Right forelimb (tissue), 1 donor: Measurements from ENCODE around the gene VSNL1.

Experiments
- DNase-seq: peaks from one replicate; pipeline ENCODE4 v3.0.0-alpha.2; 2018

Gene VSNL1

GRCh38 chr2:17648581-17648980 is 108.1 kb downstream of the VSNL1 start:
- no peak for DNase-seq

DNA sequence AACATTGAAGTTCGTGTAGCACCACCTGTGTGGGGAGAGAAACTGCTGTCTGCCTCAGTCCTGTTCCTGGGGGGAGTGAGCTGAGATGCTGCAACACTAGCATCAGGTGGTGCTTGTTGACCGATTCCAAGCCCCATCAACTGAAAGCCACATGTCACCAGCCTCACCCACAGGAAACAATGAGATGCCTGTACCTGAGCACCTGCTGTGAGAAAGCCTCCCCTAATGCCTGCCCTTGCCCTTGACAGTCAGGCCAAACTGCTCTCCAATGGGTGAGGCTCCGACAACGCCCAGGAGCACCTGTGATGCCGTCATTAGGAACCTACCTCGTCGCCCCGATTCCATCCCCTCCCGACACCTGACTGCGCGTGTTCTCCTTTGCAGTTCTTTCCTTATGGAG is 108.5 kb downstream of the VSNL1 start:
- DNase-seq, result no peak

- no peak for DNase-seq
These were observed 112.3 kb downstream of the VSNL1 start for GRCh38 chr2:17652681-17653394.

DNA sequence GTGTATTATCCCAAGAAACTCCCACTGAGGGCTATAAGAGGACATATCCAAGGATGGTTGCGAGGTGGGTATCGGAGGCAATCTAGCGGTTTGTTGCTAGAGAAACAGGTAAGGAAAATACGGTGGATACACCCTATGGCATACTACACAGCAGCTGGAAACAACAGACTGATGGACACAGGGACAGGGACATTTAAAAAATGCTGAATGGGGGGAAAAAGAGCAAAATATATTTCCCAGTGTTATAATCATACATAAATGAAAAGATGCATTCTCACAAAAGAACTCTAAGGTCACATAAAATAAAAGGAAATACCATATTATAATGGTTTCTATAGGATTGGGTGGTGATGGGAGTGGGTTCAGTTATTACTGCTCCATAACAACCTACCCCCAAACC is 117.3 kb downstream of the VSNL1 start:
- DNase-seq, result no peak

DNA sequence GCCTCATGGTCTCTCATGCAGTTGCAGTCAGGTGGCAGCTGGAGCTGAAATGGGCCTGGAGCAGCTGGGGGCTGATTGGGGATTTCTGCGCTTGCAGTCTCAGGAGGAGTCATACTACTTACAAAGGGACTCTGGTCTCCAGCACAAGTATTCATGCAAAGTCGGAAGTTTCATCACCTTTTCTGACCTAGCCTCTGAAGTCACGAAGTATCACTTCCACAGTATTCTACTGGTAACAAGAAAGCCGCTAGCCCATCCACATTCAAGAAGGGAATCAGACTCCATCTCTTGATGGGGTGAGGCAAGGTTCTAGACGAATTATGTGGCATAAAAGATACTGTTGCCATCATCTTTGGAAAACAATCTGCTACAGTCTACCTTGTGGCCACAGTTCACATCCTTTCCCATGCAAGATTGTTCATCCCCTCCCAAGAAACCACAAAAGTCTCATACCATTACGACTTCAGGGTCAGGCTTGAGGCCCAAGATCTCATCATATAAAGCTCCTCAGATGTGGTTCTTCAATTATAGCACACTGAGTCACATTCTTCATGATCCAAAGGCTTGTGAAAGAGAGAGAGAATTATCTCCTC is 117.9 kb downstream of the VSNL1 start:
- no peak for DNase-seq

GRCh38 chr2:17660219-17660618 is 119.7 kb downstream of the VSNL1 start:
- no peak for DNase-seq

GRCh38 chr2:17661460-17661859 is 121.0 kb downstream of the VSNL1 start:
- DNase-seq, result no peak

DNA sequence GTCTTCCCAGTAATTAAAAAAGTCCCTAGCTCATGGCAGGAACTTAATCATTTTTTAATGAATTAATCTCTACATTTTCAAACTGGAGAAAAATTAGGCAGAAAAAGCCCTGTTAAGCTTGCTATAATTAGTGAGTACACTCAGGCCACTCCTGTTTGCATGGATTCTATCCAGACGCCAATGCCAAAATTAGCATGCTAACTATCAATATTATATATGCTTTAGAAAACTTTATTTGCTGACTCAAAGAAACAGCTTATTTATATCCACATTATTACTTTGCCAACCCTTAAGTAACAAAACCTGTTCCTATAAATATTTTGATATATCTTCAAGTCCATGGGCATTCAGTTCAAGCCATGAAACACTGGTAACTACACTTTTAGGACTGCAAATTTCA is 122.2 kb downstream of the VSNL1 start:
- no peak for DNase-seq

DNA sequence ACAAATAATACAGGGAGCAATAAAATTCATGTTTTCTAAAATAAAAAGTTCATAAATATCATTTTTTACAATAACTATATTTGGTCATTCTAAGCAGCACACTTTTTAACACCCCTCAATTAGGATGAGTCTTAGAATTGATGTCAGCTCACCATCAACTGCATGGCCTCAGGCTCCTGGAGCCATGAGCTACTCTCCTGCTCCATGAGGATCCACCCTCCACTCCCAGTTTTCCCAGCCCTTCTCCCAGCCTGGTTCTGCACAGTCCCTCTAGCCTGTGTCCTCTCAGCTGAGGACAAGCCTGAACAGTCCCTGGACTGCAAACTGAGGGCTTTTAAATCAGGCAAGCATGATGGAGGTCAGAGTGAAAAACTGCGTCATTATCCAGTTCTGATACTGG is 124.0 kb downstream of the VSNL1 start:
- DNase-seq, result no peak

- no peak for DNase-seq
These were observed 127.4 kb downstream of the VSNL1 start for GRCh38 chr2:17667898-17668297.

DNA sequence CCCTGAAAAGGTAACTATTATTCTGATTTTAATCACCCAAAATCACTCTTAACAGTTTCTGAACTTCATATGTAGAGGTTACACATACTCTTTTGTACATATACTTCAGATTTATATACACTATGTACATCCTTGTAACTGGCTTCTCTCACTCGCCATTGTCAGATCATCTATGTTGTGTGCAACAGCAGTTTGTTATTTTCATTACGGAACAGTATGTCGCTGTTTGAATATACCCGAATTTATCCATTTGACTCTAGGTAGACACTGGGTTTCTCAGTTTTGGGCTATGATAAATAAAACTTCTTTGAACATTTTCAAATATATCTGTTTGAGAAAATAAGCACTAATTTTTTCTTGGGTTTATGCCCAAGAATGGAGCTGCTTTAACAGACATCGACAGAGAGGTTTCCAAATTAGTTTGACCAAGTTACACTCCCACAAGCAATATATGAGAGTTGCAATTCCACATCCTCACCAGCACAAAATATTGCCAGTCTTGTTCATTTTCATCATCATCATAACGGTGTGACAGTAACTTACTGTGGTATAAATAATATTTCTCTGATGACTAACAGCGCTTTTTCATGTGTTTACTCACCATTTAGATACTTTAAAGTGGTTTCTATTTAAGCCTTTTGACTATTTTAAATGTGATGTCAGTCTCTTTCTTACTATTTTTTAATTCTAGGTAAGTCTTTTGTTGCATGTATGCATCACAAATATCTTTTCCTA is 132.3 kb downstream of the VSNL1 start:
- no peak for DNase-seq

DNA sequence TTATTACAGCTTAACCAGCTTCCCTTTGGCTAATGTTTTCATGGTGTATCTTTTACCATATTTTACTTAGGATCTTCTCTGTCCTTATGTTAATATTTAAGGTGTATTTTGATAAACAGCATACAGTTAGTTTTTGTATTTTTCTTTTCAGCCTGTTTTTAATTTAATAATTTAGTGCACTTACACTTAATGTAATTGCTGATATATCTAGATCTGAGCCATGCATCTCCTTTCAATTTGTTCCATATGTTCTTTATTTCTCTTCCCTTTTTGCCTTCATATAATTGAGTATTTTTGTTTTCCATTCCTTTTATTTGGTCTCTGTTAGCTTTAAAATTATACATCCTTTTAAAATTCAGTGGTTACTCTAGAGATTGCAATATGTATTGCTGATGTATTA is 134.3 kb downstream of the VSNL1 start:
- DNase-seq, result no peak

GRCh38 chr2:17680119-17680518 is 139.6 kb downstream of the VSNL1 start:
- DNase-seq, result no peak

GRCh38 chr2:17682098-17682857 is 141.8 kb downstream of the VSNL1 start:
- DNase-seq, result no peak

DNA sequence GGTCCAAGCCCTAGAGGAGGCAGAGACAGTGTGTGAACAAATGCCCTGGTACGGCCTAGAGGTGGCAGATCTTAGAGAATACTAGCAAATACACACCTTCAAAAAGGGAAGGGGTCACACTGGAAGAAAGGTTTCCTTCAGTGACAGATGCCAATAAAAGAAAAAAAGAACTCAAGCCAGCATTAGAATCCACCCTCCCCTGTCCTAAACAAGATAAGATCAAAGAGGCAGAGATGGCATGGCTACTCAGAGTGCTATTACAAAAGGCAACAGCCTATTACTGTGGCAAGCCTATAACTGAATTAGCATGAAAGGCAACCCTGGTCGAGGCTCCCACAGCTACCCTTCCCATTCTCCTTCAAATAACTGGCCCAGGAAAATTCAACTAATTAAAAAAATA is 143.5 kb downstream of the VSNL1 start:
- no peak for DNase-seq

- no peak for DNase-seq
These were observed 148.1 kb downstream of the VSNL1 start for GRCh38 chr2:17688600-17688999.

DNA sequence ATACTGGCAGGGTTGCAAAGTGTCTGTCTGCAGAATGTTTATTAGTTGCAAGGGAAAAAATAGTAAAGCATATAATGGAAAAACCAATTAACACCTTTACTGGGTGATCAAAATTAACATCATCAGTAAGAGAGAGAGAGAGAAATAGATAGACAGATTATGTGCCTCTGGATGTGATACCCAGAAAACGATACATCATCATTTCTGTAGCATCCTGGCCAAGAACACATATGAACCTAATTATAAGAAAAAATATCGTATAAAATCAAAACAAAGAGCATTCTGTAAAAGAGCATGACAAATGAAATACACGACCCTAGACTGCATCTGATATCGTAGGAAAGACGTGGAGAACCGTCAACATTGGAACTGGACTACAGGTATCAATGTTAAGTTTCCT is 148.5 kb downstream of the VSNL1 start:
- DNase-seq, result no peak

GRCh38 chr2:17690776-17691175 is 150.3 kb downstream of the VSNL1 start:
- no peak for DNase-seq
